ENCODE results near the gene ATN1. TPM values are rescaled to one million over a fixed set of nuclear protein-coding genes. Genes with fewer than 3 reads are reported as not detected.

The ATN1 gene
- total RNA-seq, 2 donors from 2014 or later = 37.1 to 68.9 TPM

- Histone ChIP-seq H3K4me3 (no peak overlapping the region), H3K27ac (no peak overlapping the region), H3K9me3 (no peaks in the 10 kb centered on the region), H3K4me1 (peaks cover 0 to 59% of the 10 kb centered on the region in 2 donors), H3K36me3 (no peaks in the 10 kb centered on the region), H3K27me3 (no peaks in the 10 kb centered on the region)
- TF ChIP-seq CTCF (IDR thresholded peaks at IDR 0.05) = no peak
- DNase-seq (ENCODE audit: low spot score) = no peak
These were observed 29.5 kb downstream of the ATN1 start for GRCh38 chr12:6957151-6957701.

GRCh38 chr12:6957741-6958608 lies 30.2 kb downstream of the ATN1 start:
- no peaks in the 10 kb centered on the region for H3K9me3 ChIP-seq
- no peaks in the 10 kb centered on the region for H3K27me3 ChIP-seq
- H3K4me3 ChIP-seq = no peak overlapping the region
- DNase-seq (ENCODE audit: low spot score) = no peak
- H3K27ac ChIP-seq = peak overlapping the region in 1 of 2 donors; percentile 69
- H3K4me1 ChIP-seq = peaks cover 0 to 57% of the 10 kb centered on the region in 2 donors
- no peak for TF ChIP-seq CTCF (IDR thresholded peaks at IDR 0.05)
- no peaks in the 10 kb centered on the region for H3K36me3 ChIP-seq

GRCh38 chr12:6958609-6959057 lies 30.9 kb downstream of the ATN1 start:
- DNase-seq (ENCODE audit: low spot score) = no peak
- Histone ChIP-seq H3K27me3 (no peaks in the 10 kb centered on the region), H3K9me3 (no peaks in the 10 kb centered on the region), H3K36me3 (no peaks in the 10 kb centered on the region), H3K4me3 (no peak overlapping the region), H3K4me1 (peaks cover 0 to 52% of the 10 kb centered on the region in 2 donors), H3K27ac (peak overlapping the region; percentile 35 to 69)
- no peak for TF ChIP-seq CTCF (IDR thresholded peaks at IDR 0.05)

- H3K27me3 ChIP-seq = no peaks in the 10 kb centered on the region
- H3K27ac ChIP-seq = peak overlapping the region; percentile 35 to 69
- H3K9me3 ChIP-seq = no peaks in the 10 kb centered on the region
- TF ChIP-seq CTCF (IDR thresholded peaks at IDR 0.05) = no peak
- peaks cover 0 to 46% of the 10 kb centered on the region in 2 donors for H3K4me1 ChIP-seq
- DNase-seq (ENCODE audit: low spot score) = no peak
- H3K4me3 ChIP-seq = no peak overlapping the region
- no peaks in the 10 kb centered on the region for H3K36me3 ChIP-seq
These were observed 31.5 kb downstream of the ATN1 start for GRCh38 chr12:6959058-6959804.

- DNase-seq (ENCODE audit: low spot score) = no peak
- Histone ChIP-seq H3K4me1 (peaks cover 0 to 48% of the 10 kb centered on the region in 2 donors), H3K27me3 (no peaks in the 10 kb centered on the region), H3K36me3 (no peaks in the 10 kb centered on the region), H3K4me3 (no peak overlapping the region), H3K9me3 (no peaks in the 10 kb centered on the region), H3K27ac (peak overlapping the region; percentile 35 to 74)
- no peak for TF ChIP-seq CTCF (IDR thresholded peaks at IDR 0.05)
These were observed 32.2 kb downstream of the ATN1 start for GRCh38 chr12:6959805-6960592.
